ENCODE results near the gene DDA1.
A peak's percentile ranks its signal among the peaks of the same experiment; 100 is the strongest.

The DDA1 gene

DNA sequence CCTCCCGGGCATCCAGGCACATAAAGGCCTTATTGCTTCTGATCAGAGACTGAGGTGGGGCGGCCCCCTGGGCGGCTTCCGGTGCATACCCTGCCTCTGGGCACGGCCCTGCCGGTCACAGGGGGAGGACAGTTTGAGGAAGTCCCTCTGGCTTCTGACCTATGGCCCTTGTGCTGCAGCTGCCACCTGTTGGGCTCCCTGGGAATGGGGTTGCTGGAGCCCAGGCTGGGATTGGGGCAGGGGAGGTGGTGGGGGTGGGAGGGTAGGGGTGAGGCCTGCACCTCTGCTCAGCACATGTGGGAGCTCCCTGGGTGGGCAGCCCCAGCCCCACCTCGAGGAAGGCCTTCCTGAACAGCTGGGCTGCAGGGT is 14.6 kb downstream of the DDA1 start:
- Histone ChIP-seq H3K4me1 (ENCODE audit: control insufficient read depth, insufficient read depth, low read length) (peaks cover 8% of the 10 kb centered on the region), H3K4me3 (ENCODE audit: low read length) (no peak overlapping the region), H3K36me3 (ENCODE audit: control insufficient read depth, insufficient read depth, low read length) (peaks cover 17% of the 10 kb centered on the region), H3K27me3 (ENCODE audit: control insufficient read depth, insufficient read depth, low read length) (no peaks in the 10 kb centered on the region), H3K9me3 (ENCODE audit: control insufficient read depth, insufficient read depth, low read length) (no peaks in the 10 kb centered on the region), H3K27ac (ENCODE audit: low read length) (no peak overlapping the region)
- WGBS (ENCODE audit: insufficient coverage, insufficient read length): no CpG with 5 or more reads among the region's 7 CpGs
- DNase-seq (ENCODE audit: low read depth, low spot score): no peak

DNA sequence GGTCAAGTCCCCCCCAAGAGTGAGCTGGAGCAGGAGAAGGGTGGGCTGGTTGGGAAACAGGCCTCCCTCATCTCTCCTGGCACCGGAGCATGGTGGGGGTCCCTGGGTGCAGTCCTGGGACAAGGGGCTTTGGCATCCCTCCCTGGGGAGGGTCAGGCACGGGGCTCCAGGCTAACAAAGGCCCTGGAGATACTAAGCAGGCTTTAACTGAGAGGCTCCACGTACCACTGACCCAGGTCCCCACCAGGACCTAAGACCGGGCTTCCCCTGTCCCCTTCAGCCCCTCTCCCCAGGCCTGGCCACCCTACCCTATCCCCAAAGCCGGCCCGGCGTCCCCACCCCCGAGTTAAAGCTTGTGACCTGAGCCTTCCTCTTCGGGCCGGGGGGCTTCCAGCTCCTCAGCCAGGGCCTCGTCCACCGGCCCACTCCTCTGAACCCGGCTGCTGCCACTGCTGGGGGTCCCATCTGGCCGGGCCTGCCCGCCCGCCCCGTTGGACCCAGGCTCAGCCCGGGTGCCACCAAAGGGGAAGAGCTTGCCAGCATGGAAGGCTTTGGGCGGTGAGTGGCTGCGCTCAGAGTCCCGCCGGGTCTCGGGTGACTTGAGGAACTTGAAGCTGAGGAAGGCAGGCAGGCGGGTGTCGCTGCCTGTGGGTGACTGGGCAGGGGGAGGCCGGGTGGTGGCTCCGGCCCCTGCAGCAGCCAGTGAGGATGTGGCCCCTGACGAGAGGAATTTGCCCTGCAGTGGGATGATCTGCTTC is 15.2 kb downstream of the DDA1 start:
- H3K36me3 ChIP-seq (ENCODE audit: control insufficient read depth, insufficient read depth, low read length): peaks cover 16% of the 10 kb centered on the region
- WGBS (ENCODE audit: insufficient coverage, insufficient read length): no CpG with 5 or more reads among the region's 28 CpGs
- no peaks in the 10 kb centered on the region for H3K27me3 ChIP-seq (ENCODE audit: control insufficient read depth, insufficient read depth, low read length)
- H3K4me1 ChIP-seq (ENCODE audit: control insufficient read depth, insufficient read depth, low read length): peaks cover 13% of the 10 kb centered on the region
- H3K9me3 ChIP-seq (ENCODE audit: control insufficient read depth, insufficient read depth, low read length): no peaks in the 10 kb centered on the region
- DNase-seq (ENCODE audit: low read depth, low spot score): no peak
- H3K4me3 ChIP-seq (ENCODE audit: low read length): no peak overlapping the region
- H3K27ac ChIP-seq (ENCODE audit: low read length): no peak overlapping the region

DNA sequence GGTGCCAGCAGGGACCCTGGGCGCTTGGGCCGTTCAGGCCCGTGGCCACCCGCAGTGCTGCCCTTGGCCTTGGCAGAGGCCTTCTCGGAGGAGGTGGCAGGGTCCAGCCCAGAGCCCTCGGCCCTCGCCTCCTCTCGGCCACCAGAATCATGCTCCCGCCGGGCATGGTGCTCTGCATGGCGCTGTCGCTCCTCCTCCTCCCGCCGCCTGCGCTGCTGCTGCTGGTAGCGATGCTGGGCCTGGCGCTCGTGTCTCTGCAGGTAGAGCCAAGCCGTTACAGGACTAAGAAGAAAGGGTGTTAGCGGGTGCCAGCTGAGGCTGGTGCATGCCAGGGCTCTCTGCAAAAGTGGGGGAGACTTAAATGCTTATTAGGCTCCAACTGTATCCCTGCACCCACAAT is 15.8 kb downstream of the DDA1 start:
- WGBS (ENCODE audit: insufficient coverage, insufficient read length): no CpG with 5 or more reads among the region's 20 CpGs
- Histone ChIP-seq H3K9me3 (ENCODE audit: control insufficient read depth, insufficient read depth, low read length) (no peaks in the 10 kb centered on the region), H3K27me3 (ENCODE audit: control insufficient read depth, insufficient read depth, low read length) (no peaks in the 10 kb centered on the region), H3K4me1 (ENCODE audit: control insufficient read depth, insufficient read depth, low read length) (peaks cover 13% of the 10 kb centered on the region), H3K36me3 (ENCODE audit: control insufficient read depth, insufficient read depth, low read length) (peaks cover 12% of the 10 kb centered on the region), H3K27ac (ENCODE audit: low read length) (no peak overlapping the region), H3K4me3 (ENCODE audit: low read length) (no peak overlapping the region)
- DNase-seq (ENCODE audit: low read depth, low spot score): no peak

DNA sequence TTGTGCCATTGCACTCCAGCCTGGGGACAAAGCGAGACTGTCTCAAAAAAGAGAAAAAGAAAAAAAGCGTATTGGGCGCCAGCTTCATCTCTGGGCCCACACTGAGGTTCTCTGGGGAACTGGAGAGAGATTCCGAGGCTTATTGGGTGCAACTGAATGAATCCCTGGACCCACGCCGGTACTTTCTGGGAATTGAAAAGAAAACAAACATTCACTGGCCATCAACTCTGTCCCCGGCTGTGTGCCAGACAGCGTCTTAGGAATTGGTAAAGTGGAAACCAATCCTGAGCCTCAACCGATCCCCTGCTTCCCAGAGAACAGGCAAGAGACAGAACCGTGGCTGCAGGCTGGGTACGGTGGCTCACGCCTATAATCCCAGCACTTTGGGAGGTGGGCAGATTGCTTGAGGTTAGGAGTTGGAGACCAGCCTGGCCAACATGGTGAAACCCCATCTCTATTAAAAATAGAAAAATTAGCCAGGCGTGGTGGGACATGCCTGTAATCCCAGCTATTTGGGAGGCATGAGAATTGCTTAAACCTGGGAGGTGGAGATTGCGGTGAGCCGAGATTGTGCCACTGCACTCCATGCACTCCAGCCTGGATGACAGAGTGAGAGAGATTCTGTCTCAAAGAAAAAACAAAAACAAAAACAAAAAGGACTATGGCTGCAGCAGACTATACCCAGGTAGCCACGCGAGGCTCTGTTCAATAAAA is 16.7 kb downstream of the DDA1 start:
- H3K36me3 ChIP-seq (ENCODE audit: control insufficient read depth, insufficient read depth, low read length): peaks cover 6% of the 10 kb centered on the region
- DNase-seq (ENCODE audit: low read depth, low spot score): no peak
- no CpG with 5 or more reads among the region's 17 CpGs for WGBS (ENCODE audit: insufficient coverage, insufficient read length)
- no peaks in the 10 kb centered on the region for H3K27me3 ChIP-seq (ENCODE audit: control insufficient read depth, insufficient read depth, low read length)
- peaks cover 13% of the 10 kb centered on the region for H3K4me1 ChIP-seq (ENCODE audit: control insufficient read depth, insufficient read depth, low read length)
- no peaks in the 10 kb centered on the region for H3K9me3 ChIP-seq (ENCODE audit: control insufficient read depth, insufficient read depth, low read length)
- H3K4me3 ChIP-seq (ENCODE audit: low read length): no peak overlapping the region
- H3K27ac ChIP-seq (ENCODE audit: low read length): no peak overlapping the region

GRCh38 chr19:17326595-17326966 is 17.2 kb downstream of the DDA1 start:
- H3K4me1 ChIP-seq (ENCODE audit: control insufficient read depth, insufficient read depth, low read length): peaks cover 13% of the 10 kb centered on the region
- H3K4me3 ChIP-seq (ENCODE audit: low read length): no peak overlapping the region
- no peaks in the 10 kb centered on the region for H3K27me3 ChIP-seq (ENCODE audit: control insufficient read depth, insufficient read depth, low read length)
- H3K9me3 ChIP-seq (ENCODE audit: control insufficient read depth, insufficient read depth, low read length): no peaks in the 10 kb centered on the region
- no CpG with 5 or more reads among the region's 11 CpGs for WGBS (ENCODE audit: insufficient coverage, insufficient read length)
- no peak for DNase-seq (ENCODE audit: low read depth, low spot score)
- H3K36me3 ChIP-seq (ENCODE audit: control insufficient read depth, insufficient read depth, low read length): peaks cover 6% of the 10 kb centered on the region
- no peak overlapping the region for H3K27ac ChIP-seq (ENCODE audit: low read length)

- H3K27me3 ChIP-seq (ENCODE audit: control insufficient read depth, insufficient read depth, low read length): no peaks in the 10 kb centered on the region
- WGBS (ENCODE audit: insufficient coverage, insufficient read length): no CpG with 5 or more reads among the region's 27 CpGs
- H3K4me1 ChIP-seq (ENCODE audit: control insufficient read depth, insufficient read depth, low read length): peaks cover 13% of the 10 kb centered on the region
- peak overlapping the region; percentile 53; the same call in 1 of the 2 replicates for H3K4me3 ChIP-seq (ENCODE audit: low read length)
- no peaks in the 10 kb centered on the region for H3K9me3 ChIP-seq (ENCODE audit: control insufficient read depth, insufficient read depth, low read length)
- H3K36me3 ChIP-seq (ENCODE audit: control insufficient read depth, insufficient read depth, low read length): peaks cover 4% of the 10 kb centered on the region
- DNase-seq (ENCODE audit: low read depth, low spot score): no peak
- H3K27ac ChIP-seq (ENCODE audit: low read length): no peak overlapping the region
These were observed 17.8 kb downstream of the DDA1 start for GRCh38 chr19:17327068-17327653.

DNA sequence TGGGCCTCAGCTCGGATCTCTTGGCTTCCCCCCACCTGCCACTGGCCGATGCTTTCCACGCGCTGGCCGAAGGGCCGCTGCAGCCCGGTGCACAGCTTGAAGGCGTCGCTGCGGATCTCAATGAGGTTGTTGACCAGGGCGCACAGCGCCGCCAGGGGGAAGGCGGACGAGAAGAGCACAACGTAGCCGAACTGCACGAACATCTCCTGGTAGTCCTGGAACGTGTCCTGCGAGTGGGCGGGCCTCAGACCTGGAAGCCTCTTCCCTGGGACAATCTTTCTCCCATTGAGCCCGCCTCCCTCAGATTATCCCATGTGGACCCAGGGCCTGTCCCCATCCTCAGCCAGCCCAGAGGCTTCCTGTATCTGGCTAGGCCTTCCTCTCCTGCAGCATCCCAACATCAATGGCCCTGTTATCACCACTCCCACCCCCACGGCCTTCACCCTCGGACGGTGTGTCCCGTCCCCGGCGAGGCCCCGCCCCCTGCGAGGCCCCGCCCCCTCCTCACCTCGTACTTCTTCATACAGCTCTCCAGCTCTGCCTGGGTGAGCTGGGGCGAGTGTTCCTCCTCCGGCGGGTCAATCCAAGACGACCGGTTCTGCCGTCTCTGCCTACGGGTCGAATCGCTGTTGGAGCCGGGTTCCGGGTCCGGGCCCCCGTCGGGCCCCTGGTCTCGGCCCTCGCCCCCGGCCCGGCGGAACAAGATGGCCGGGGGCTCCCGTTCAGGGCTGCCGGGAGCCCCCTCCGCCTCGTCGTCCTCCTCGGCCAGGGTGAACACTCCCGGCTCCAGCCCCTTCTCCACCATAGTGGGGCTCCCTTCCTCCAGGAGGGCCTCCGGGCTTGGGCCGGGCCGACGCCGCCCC is 18.5 kb downstream of the DDA1 start:
- DNase-seq (ENCODE audit: low read depth, low spot score): no peak
- Histone ChIP-seq H3K4me1 (ENCODE audit: control insufficient read depth, insufficient read depth, low read length) (peaks cover 13% of the 10 kb centered on the region), H3K27me3 (ENCODE audit: control insufficient read depth, insufficient read depth, low read length) (no peaks in the 10 kb centered on the region), H3K9me3 (ENCODE audit: control insufficient read depth, insufficient read depth, low read length) (no peaks in the 10 kb centered on the region), H3K4me3 (ENCODE audit: low read length) (peak overlapping the region; percentile 53; the same call in 1 of the 2 replicates), H3K36me3 (ENCODE audit: control insufficient read depth, insufficient read depth, low read length) (peaks cover 4% of the 10 kb centered on the region), H3K27ac (ENCODE audit: low read length) (no peak overlapping the region)
- no CpG with 5 or more reads among the region's 64 CpGs for WGBS (ENCODE audit: insufficient coverage, insufficient read length)

- Histone ChIP-seq H3K4me3 (ENCODE audit: low read length) (peak overlapping the region; percentile 53; the same call in 1 of the 2 replicates), H3K27ac (ENCODE audit: low read length) (no peak overlapping the region), H3K27me3 (ENCODE audit: control insufficient read depth, insufficient read depth, low read length) (no peaks in the 10 kb centered on the region), H3K9me3 (ENCODE audit: control insufficient read depth, insufficient read depth, low read length) (no peaks in the 10 kb centered on the region), H3K36me3 (ENCODE audit: control insufficient read depth, insufficient read depth, low read length) (peaks cover 4% of the 10 kb centered on the region), H3K4me1 (ENCODE audit: control insufficient read depth, insufficient read depth, low read length) (peaks cover 13% of the 10 kb centered on the region)
- no CpG with 5 or more reads among the region's 94 CpGs for WGBS (ENCODE audit: insufficient coverage, insufficient read length)
- no peak for DNase-seq (ENCODE audit: low read depth, low spot score)
These were observed 19.4 kb downstream of the DDA1 start for GRCh38 chr19:17328517-17329365.

- no peak overlapping the region for H3K27ac ChIP-seq (ENCODE audit: low read length)
- H3K27me3 ChIP-seq (ENCODE audit: control insufficient read depth, insufficient read depth, low read length): no peaks in the 10 kb centered on the region
- no peak for DNase-seq (ENCODE audit: low read depth, low spot score)
- peak overlapping the region; percentile 34; the same call in 1 of the 2 replicates for H3K4me3 ChIP-seq (ENCODE audit: low read length)
- H3K36me3 ChIP-seq (ENCODE audit: control insufficient read depth, insufficient read depth, low read length): peaks cover 4% of the 10 kb centered on the region
- H3K4me1 ChIP-seq (ENCODE audit: control insufficient read depth, insufficient read depth, low read length): peaks cover 13% of the 10 kb centered on the region
- H3K9me3 ChIP-seq (ENCODE audit: control insufficient read depth, insufficient read depth, low read length): no peaks in the 10 kb centered on the region
- no CpG with 5 or more reads among the region's 51 CpGs for WGBS (ENCODE audit: insufficient coverage, insufficient read length)
These were observed 20.3 kb downstream of the DDA1 start for GRCh38 chr19:17329366-17330261.
